Smooth muscle cell (in vitro differentiated cells): ENCODE data around the gene SMC6. TPM values are rescaled to one million over a fixed set of nuclear protein-coding genes. Genes with fewer than 3 reads are reported as not detected.

Experiments
- DNase-seq: peaks from one replicate; lab custom pipeline; 2025; ENCODE audit not compliant: unreplicated experiment; lab: John Stamatoyannopoulos, UW
- H2AFZ ChIP-seq: fragments of 200-600 bp; sonication (generic); 2 replicates; pipeline ENCODE4 v1.6.0; 2016; ENCODE audit warnings: antibody characterized with exemption, low read depth, mild to moderate bottlenecking
- H3F3A ChIP-seq: fragments of 200-600 bp; sonication (generic); 2 replicates; pipeline ENCODE4 v1.6.0; 2017; ENCODE audit warnings: antibody characterized with exemption, low read depth
- H3K27ac ChIP-seq: fragments of 200-600 bp; sonication (generic); 2 replicates; pipeline ENCODE4 v1.5.1; 2016; ENCODE audit warnings: low read depth, mild to moderate bottlenecking
- H3K27me3 ChIP-seq: fragments of 200-600 bp; sonication (generic); 2 replicates; pipeline ENCODE4 v1.6.1; 2016; ENCODE audit warnings: low read depth, mild to moderate bottlenecking
- H3K36me3 ChIP-seq: fragments of 200-600 bp; sonication (generic); 2 replicates; pipeline ENCODE4 v1.5.1; 2016; ENCODE audit warnings: low read depth
- H3K4me1 ChIP-seq: fragments of 200-600 bp; sonication (generic); 2 replicates; pipeline ENCODE4 v1.5.1; 2016; ENCODE audit warnings: low read depth
- H3K4me2 ChIP-seq: fragments of 200-600 bp; sonication (generic); 2 replicates; pipeline ENCODE4 v1.6.0; 2016; ENCODE audit warnings: mild to moderate bottlenecking
- H3K4me3 ChIP-seq: fragments of 200-600 bp; sonication (generic); 2 replicates; pipeline ENCODE4 v1.5.1; 2016; ENCODE audit warnings: mild to moderate bottlenecking
- H3K79me2 ChIP-seq: fragments of 200-600 bp; sonication (generic); 2 replicates; pipeline ENCODE4 v1.6.0; 2016; ENCODE audit warnings: low read depth, mild to moderate bottlenecking
- H3K9ac ChIP-seq: fragments of 200-600 bp; sonication (generic); 2 replicates; pipeline ENCODE4 v1.6.0; 2016; ENCODE audit warnings: low read depth
- H3K9me3 ChIP-seq: fragments of 200-600 bp; sonication (generic); replicated peaks from 2 replicates; pipeline ENCODE4 v1.5.1; 2016; ENCODE audit warnings: low read depth
- H4K20me1 ChIP-seq: fragments of 200-600 bp; sonication (generic); 2 replicates; pipeline ENCODE4 v1.6.0; 2016; ENCODE audit warnings: low read depth
- CTCF ChIP-seq: fragments of 200-600 bp; sonication (generic); IDR thresholded peaks from 2 replicates; pipeline ENCODE4 v1.5.1; 2017; ENCODE audit warnings: borderline replicate concordance, mild to moderate bottlenecking, antibody characterized with exemption; ENCODE audit not compliant: insufficient read depth, poor library complexity, severe bottlenecking
- WGBS: methylation state at CpG from one replicate; pipeline ENCODE4 v1.1.7; 2016; ENCODE audit warnings: low lambda C conversion rate; 5-methylcytosine and 5-hydroxymethylcytosine counted together
- polyA plus RNA-seq: library from polyadenylated mRNA; unstranded; fragments of >200 nt; fragmentation: Nextera tagmentation; extraction: Ambion mirVana; gene quantifications from 2 replicates; pipeline ENCODE4 v1.2.1, GENCODE V29; 2016
- total RNA-seq: library from RNA; depleted of rRNA; stranded (reverse); fragments of >200 nt; gene quantifications from 2 replicates; pipeline ENCODE4 v1.2.3, GENCODE V29; 2014

SMC6 gene
- total and polyA plus RNA-seq, 2 experiments from 2014 or later, result 11.2 to 18.1 TPM

GRCh38 chr2:17752246-17752645, 1.4 kb downstream of the SMC6 start:
- Histone ChIP-seq H3K27ac (no peak overlapping the region), H3K9ac (peak overlapping the region; percentile 9)
- WGBS, result 51% methylated on average over 3 of the region's 3 CpGs

GRCh38 chr2:17749753-17750438, 3.7 kb downstream of the SMC6 start:
- H3K4me2 ChIP-seq, result no peak overlapping the region
- no peak overlapping the region for H3K27ac ChIP-seq
- H3K36me3 ChIP-seq, result no peaks in the 10 kb centered on the region
- no peak for TF ChIP-seq CTCF
- H4K20me1 ChIP-seq, result peaks cover 15% of the 10 kb centered on the region
- H3F3A ChIP-seq, result no peaks in the 10 kb centered on the region
- 96% methylated on average over 2 of the region's 2 CpGs for WGBS
- peaks cover 12% of the 10 kb centered on the region for H3K4me1 ChIP-seq
- DNase-seq, result no peak
- H3K27me3 ChIP-seq, result no peaks in the 10 kb centered on the region
- H3K9ac ChIP-seq, result no peak overlapping the region
- H3K79me2 ChIP-seq, result peaks cover 60% of the 10 kb centered on the region
- H2AFZ ChIP-seq, result no peak overlapping the region
- no peaks in the 10 kb centered on the region for H3K9me3 ChIP-seq
- H3K4me3 ChIP-seq, result no peak overlapping the region

More at GRCh38 chr2:17752246-17752645, 1.4 kb downstream of the SMC6 start:
- Histone ChIP-seq H3K4me3 (peak overlapping the region; percentile 83), H3K4me1 (peaks cover 25% of the 10 kb centered on the region), H3F3A (no peaks in the 10 kb centered on the region), H2AFZ (peak overlapping the region; percentile 91), H3K79me2 (peaks cover 78% of the 10 kb centered on the region), H3K9me3 (no peaks in the 10 kb centered on the region), H3K27me3 (no peaks in the 10 kb centered on the region), H3K36me3 (no peaks in the 10 kb centered on the region), H3K4me2 (peak overlapping the region; percentile 94), H4K20me1 (peaks cover 15% of the 10 kb centered on the region)
- TF ChIP-seq CTCF, result no peak
- no peak for DNase-seq

GRCh38 chr2:17748745-17749144, 4.9 kb downstream of the SMC6 start:
- Histone ChIP-seq H3K4me2 (no peak overlapping the region), H3K4me1 (peaks cover 8% of the 10 kb centered on the region), H3K4me3 (no peak overlapping the region), H3K36me3 (peaks cover 3% of the 10 kb centered on the region), H3K27ac (no peak overlapping the region), H3K9ac (no peak overlapping the region), H3K9me3 (no peaks in the 10 kb centered on the region), H4K20me1 (peaks cover 12% of the 10 kb centered on the region), H2AFZ (no peak overlapping the region), H3K27me3 (no peaks in the 10 kb centered on the region), H3F3A (no peaks in the 10 kb centered on the region), H3K79me2 (peaks cover 57% of the 10 kb centered on the region)
- WGBS, result 91% methylated on average over 6 of the region's 6 CpGs
- DNase-seq, result no peak
- no peak for TF ChIP-seq CTCF
